Mesendoderm (in vitro differentiated cells): Measurements from ENCODE around the gene SVOPL.
"Not testable (repeated sequence)": the region's sequence is repeated elsewhere in the genome, so short reads cannot be mapped to it uniquely, and the experiment has no call there.

Experiments
- DNase-seq: peaks from one replicate; pipeline ENCODE4 v3.0.0; 2013
- H2AK5ac ChIP-seq: 2 replicates; pipeline ENCODE4 v1.6.1; 2013; ENCODE audit warnings: low read length, inconsistent platforms
- H2BK120ac ChIP-seq: 2 replicates; pipeline ENCODE4 v1.6.1; 2013; ENCODE audit warnings: low read depth, mild to moderate bottlenecking, low read length, moderate library complexity, mixed read lengths
- H2BK15ac ChIP-seq: replicated peaks from 2 replicates; pipeline ENCODE4 v1.6.1; 2013; ENCODE audit warnings: low read depth, mild to moderate bottlenecking, moderate library complexity
- H2BK5ac ChIP-seq: 2 replicates; pipeline ENCODE4 v1.6.1; 2013; ENCODE audit warnings: low read length, inconsistent platforms
- H3K18ac ChIP-seq: 2 replicates; pipeline ENCODE4 v1.6.1; 2013; ENCODE audit warnings: mild to moderate bottlenecking, low read length, mixed read lengths
- H3K23ac ChIP-seq: one replicate; pipeline ENCODE4 v1.6.1; 2013; ENCODE audit warnings: low read length
- H3K27ac ChIP-seq: 2 replicates; pipeline ENCODE4 v1.5.1; 2013; ENCODE audit warnings: low read depth, mild to moderate bottlenecking, inconsistent platforms, low read length, moderate library complexity
- H3K27me3 ChIP-seq: 2 replicates; pipeline ENCODE4 v1.6.1; 2013; ENCODE audit warnings: low read length, control low read depth, mild to moderate bottlenecking, inconsistent platforms; ENCODE audit not compliant: insufficient read depth, poor library complexity
- H3K36me3 ChIP-seq: 2 replicates; pipeline ENCODE4 v1.6.1; 2013; ENCODE audit warnings: low read length, inconsistent platforms; ENCODE audit not compliant: control insufficient read depth, insufficient read depth
- H3K4ac ChIP-seq: one replicate; pipeline ENCODE4 v1.6.1; 2013; ENCODE audit warnings: low read depth, mild to moderate bottlenecking, low read length, moderate library complexity
- H3K4me1 ChIP-seq: 2 replicates; pipeline ENCODE4 v1.6.1; 2013; ENCODE audit warnings: low read depth, low read length, inconsistent platforms; ENCODE audit not compliant: control insufficient read depth
- H3K4me2 ChIP-seq: 2 replicates; pipeline ENCODE4 v1.6.1; 2013; ENCODE audit warnings: low read length
- H3K4me3 ChIP-seq: 2 replicates; pipeline ENCODE4 v1.5.1; 2013; ENCODE audit warnings: mild to moderate bottlenecking, low read length
- H3K56ac ChIP-seq: one replicate; pipeline ENCODE4 v1.6.1; 2013; ENCODE audit warnings: low read length
- H3K79me1 ChIP-seq: 2 replicates; pipeline ENCODE4 v1.6.1; 2013; ENCODE audit warnings: low read length, inconsistent platforms
- H3K79me2 ChIP-seq: 2 replicates; pipeline ENCODE4 v1.6.1; 2013; ENCODE audit warnings: mild to moderate bottlenecking, low read length; ENCODE audit not compliant: control insufficient read depth, insufficient read depth
- H3K9ac ChIP-seq: 2 replicates; pipeline ENCODE4 v1.6.1; 2013; ENCODE audit warnings: low read length, inconsistent platforms
- H4K5ac ChIP-seq: one replicate; pipeline ENCODE4 v1.6.1; 2013; ENCODE audit warnings: low read length
- H4K8ac ChIP-seq: one replicate; pipeline ENCODE4 v1.6.1; 2013; ENCODE audit warnings: low read depth, mild to moderate bottlenecking, control low read depth, low read length, moderate library complexity
- WGBS: extraction: QIAGEN DNeasy Blood & Tissue Kit; methylation state at CpG from one replicate; pipeline ENCODE4 v1.1.7; 2013; ENCODE audit warnings: low lambda C conversion rate, missing lambda C conversion rate; ENCODE audit not compliant: insufficient coverage; ENCODE audit errors: extremely low coverage; 5-methylcytosine and 5-hydroxymethylcytosine counted together

The SVOPL gene

DNA sequence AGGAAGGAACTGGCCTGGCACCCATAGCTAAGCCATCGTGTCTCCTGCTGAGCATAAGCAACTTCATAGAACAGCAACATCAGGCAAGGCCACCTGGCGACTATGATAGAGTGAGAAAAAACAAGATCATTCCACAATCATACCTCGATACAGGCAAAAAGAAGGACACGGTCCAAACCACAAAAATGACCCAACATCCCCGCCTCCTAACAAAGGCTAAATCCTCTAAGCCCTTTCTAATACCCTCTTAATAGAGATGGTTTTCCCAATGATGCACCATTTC is 40.2 kb upstream of the SVOPL start:
- Histone ChIP-seq H2BK5ac (no peak overlapping the region), H4K5ac (no peak overlapping the region), H3K79me2 (no peaks in the 10 kb centered on the region), H3K4ac (no peak overlapping the region), H2AK5ac (no peak overlapping the region), H3K56ac (no peak overlapping the region), H3K4me3 (no peak overlapping the region), H3K18ac (no peak overlapping the region), H3K9ac (no peak overlapping the region), H2BK15ac (no peak overlapping the region), H3K4me1 (no peaks in the 10 kb centered on the region), H3K27me3 (no peaks in the 10 kb centered on the region), H3K79me1 (no peaks in the 10 kb centered on the region), H3K36me3 (no peaks in the 10 kb centered on the region), H3K23ac (no peak overlapping the region), H2BK120ac (no peak overlapping the region), H3K4me2 (no peak overlapping the region), H4K8ac (no peak overlapping the region), H3K27ac (no peak overlapping the region)
- no peak for DNase-seq
- no CpG with 5 or more reads among the region's 5 CpGs for whole genome bisulfite sequencing

DNA sequence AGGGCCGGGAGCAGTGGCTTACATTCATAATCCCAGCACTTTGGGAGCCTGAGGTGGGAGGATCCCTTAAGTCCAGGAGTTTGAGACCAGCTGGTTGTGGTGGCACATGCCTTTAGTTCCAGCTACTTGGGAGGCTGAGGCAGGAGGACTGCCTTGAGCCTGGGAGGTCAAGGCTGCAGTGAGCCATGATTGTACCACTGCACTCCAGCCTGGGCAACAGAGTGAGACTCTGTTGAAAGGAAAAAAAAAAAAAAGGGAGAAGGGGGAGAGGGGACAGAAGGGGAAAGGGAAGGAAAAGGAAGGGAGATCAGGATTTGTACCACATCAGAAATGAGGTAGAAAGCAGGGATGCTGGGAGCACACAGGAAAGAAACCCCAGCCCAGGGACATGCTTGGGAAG is 38.7 kb upstream of the SVOPL start:
- Histone ChIP-seq H4K8ac (no peak overlapping the region), H3K4me3 (no peak overlapping the region), H3K79me1 (no peaks in the 10 kb centered on the region), H4K5ac (no peak overlapping the region), H3K56ac (no peak overlapping the region), H2AK5ac (no peak overlapping the region), H3K79me2 (no peaks in the 10 kb centered on the region), H3K4me2 (no peak overlapping the region), H2BK120ac (no peak overlapping the region), H3K36me3 (no peaks in the 10 kb centered on the region), H2BK5ac (no peak overlapping the region), H3K27ac (no peak overlapping the region), H3K9ac (no peak overlapping the region), H3K4ac (no peak overlapping the region), H3K27me3 (no peaks in the 10 kb centered on the region), H2BK15ac (no peak overlapping the region), H3K23ac (no peak overlapping the region), H3K18ac (no peak overlapping the region), H3K4me1 (no peaks in the 10 kb centered on the region)
- no CpG with 5 or more reads among the region's 1 CpG for WGBS
- DNase-seq: no peak

DNA sequence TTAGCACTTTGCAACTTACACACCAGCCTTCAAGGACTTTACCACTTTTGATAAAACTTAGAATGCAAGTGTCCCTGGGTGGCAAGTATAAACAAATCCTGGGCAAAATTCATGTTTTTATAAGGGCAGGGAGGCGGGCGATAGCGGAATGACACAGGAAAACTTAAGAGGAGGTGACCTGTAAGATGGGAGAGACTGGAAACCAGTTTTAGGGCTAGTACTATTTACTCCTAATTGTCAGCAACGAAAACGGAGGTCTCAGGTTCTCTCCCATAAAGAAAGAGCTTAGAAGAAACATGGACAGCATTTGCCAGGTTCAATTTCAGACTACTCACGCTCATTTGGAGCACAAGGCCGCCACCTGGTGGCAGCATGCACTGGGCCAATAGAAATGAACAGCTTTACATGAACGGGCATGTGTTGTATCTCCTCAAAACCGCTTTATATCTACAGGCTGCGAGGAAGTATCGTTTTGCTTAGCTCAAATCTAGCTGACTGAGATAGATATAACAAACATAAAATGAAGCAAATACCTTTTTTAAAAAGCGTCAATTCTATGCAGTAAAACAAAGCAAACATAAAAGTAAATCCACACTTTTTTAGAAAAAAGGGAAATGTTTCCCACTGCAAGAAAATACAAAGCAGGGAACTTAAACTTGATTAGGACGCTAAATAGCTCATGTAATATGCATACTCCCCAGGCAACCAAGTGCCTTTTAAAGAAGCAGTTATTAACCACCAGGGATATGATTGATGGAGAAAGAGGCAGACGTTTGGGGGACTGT is 37.6 kb upstream of the SVOPL start:
- H3K18ac ChIP-seq: no peak overlapping the region
- no peak overlapping the region for H3K4me3 ChIP-seq
- no peak overlapping the region for H2BK5ac ChIP-seq
- no peaks in the 10 kb centered on the region for H3K79me1 ChIP-seq
- H3K27ac ChIP-seq: no peak overlapping the region
- no peaks in the 10 kb centered on the region for H3K36me3 ChIP-seq
- no peak overlapping the region for H2BK120ac ChIP-seq
- H3K4me2 ChIP-seq: no peak overlapping the region
- no peaks in the 10 kb centered on the region for H3K4me1 ChIP-seq
- no peak overlapping the region for H3K4ac ChIP-seq
- no CpG with 5 or more reads among the region's 14 CpGs for WGBS
- no peaks in the 10 kb centered on the region for H3K79me2 ChIP-seq
- DNase-seq: peak; percentile 86
- H4K8ac ChIP-seq: no peak overlapping the region
- no peak overlapping the region for H2AK5ac ChIP-seq
- no peak overlapping the region for H3K23ac ChIP-seq
- no peak overlapping the region for H2BK15ac ChIP-seq
- no peak overlapping the region for H4K5ac ChIP-seq
- no peak overlapping the region for H3K9ac ChIP-seq
- H3K56ac ChIP-seq: no peak overlapping the region
- H3K27me3 ChIP-seq: no peaks in the 10 kb centered on the region

DNA sequence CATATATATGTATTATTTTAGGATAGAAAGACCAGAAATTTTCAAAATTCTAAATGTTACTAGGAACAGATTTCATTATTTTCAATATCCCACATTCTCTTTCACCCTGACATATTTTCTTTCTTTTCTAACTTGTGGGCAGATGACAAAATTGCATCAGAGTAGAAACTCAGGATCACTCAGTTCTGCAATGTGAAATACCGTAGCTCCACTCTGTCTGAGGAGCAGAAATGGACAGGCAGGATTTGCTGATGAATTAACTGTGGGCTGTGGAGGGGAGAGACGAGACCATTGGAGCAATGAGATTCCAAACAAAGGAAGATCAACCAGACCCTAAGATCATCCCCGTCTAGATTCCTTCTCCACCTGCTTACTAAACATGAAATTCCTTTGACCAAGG is 37.0 kb upstream of the SVOPL start:
- Histone ChIP-seq H2BK120ac (no peak overlapping the region), H3K18ac (no peak overlapping the region), H3K27me3 (no peaks in the 10 kb centered on the region), H3K36me3 (no peaks in the 10 kb centered on the region), H3K23ac (no peak overlapping the region), H3K56ac (no peak overlapping the region), H2BK5ac (no peak overlapping the region), H3K4ac (no peak overlapping the region), H4K8ac (no peak overlapping the region), H3K4me3 (no peak overlapping the region), H3K4me1 (no peaks in the 10 kb centered on the region), H3K4me2 (no peak overlapping the region), H3K79me1 (no peaks in the 10 kb centered on the region), H4K5ac (no peak overlapping the region), H2BK15ac (no peak overlapping the region), H2AK5ac (no peak overlapping the region), H3K79me2 (no peaks in the 10 kb centered on the region), H3K27ac (no peak overlapping the region), H3K9ac (no peak overlapping the region)
- no CpG with 5 or more reads among the region's 3 CpGs for WGBS
- no peak for DNase-seq

DNA sequence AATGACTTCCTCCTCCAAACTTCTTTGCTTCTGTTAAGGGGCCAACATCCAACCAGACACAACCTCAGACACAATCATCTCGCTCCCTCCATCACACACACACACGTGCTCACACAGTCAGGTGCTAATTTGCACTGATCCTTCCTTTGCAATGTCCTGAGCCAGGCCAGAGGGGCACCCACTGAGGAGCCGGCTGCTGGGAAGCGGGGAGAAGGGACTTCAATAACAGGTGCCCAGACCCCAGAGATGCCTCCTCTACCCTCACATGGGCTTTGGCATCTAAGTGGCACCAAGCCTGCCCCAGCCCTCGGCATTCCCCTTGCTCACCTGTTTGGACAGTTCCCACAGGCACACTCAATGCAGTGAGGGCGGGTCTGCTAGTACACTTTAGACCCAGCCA is 34.2 kb upstream of the SVOPL start:
- Histone ChIP-seq H3K23ac (no peak overlapping the region), H3K18ac (no peak overlapping the region), H3K4me1 (no peaks in the 10 kb centered on the region), H3K27ac (no peak overlapping the region), H4K8ac (no peak overlapping the region), H2BK15ac (no peak overlapping the region), H3K4me2 (no peak overlapping the region), H3K36me3 (no peaks in the 10 kb centered on the region), H2AK5ac (no peak overlapping the region), H3K79me2 (no peaks in the 10 kb centered on the region), H2BK120ac (no peak overlapping the region), H3K9ac (no peak overlapping the region), H2BK5ac (no peak overlapping the region), H3K56ac (no peak overlapping the region), H3K27me3 (no peaks in the 10 kb centered on the region), H3K4ac (no peak overlapping the region), H4K5ac (no peak overlapping the region), H3K79me1 (no peaks in the 10 kb centered on the region), H3K4me3 (no peak overlapping the region)
- WGBS: no CpG with 5 or more reads among the region's 6 CpGs
- no peak for DNase-seq

DNA sequence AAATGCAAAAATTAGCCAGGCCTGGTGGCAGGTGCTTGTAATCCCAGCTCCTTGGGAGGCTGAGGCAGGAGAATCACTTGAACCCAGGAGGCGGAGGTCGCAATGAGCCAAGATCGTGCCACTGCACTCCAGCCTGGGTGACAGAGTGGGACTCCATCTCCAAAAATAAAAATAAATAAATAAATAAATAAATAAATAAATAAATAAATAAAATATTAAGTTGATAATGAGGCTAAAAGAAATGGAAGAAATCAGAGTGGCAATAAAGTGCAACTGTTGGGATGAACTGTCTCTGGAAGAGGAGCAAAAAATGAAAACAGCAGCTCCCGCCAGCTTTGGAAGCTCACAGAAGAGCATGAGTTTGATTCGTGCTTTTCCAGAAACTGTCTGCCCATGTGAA is 30.6 kb upstream of the SVOPL start:
- not testable (repeated sequence) for H3K9ac ChIP-seq, H3K18ac ChIP-seq, H4K8ac ChIP-seq, H2AK5ac ChIP-seq, H3K79me1 ChIP-seq, H3K79me2 ChIP-seq, H2BK15ac ChIP-seq, H3K36me3 ChIP-seq, H3K4me1 ChIP-seq, H3K4ac ChIP-seq, H3K27me3 ChIP-seq, H3K4me3 ChIP-seq, H3K23ac ChIP-seq, H2BK120ac ChIP-seq, H2BK5ac ChIP-seq, H3K4me2 ChIP-seq, H4K5ac ChIP-seq, H3K27ac ChIP-seq, DNase-seq, H3K56ac ChIP-seq
- WGBS: no CpG with 5 or more reads among the region's 5 CpGs
